ENCODE measurements around the gene RIMS4.

DNA sequence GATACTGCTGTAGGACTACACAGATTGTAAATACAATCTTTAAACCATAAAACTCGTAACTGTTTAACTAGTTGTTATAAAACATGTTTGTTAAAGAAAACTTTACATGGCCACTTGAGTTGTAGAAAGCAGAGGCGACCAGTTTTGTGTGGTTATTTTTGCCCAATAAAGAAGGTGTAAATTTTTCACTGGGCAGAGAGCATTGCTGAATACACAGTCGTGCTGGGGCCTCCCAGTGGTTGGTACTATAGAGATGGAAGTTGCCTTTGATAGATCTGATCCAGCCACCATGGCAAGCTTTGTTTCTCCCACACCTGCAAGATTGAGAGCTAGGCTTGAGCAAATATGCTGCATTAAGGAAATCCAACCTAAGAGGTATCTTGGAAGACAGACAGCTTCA lies 41.2 kb upstream of the RIMS4 start:
- TF ChIP-seq, protein P1, sequence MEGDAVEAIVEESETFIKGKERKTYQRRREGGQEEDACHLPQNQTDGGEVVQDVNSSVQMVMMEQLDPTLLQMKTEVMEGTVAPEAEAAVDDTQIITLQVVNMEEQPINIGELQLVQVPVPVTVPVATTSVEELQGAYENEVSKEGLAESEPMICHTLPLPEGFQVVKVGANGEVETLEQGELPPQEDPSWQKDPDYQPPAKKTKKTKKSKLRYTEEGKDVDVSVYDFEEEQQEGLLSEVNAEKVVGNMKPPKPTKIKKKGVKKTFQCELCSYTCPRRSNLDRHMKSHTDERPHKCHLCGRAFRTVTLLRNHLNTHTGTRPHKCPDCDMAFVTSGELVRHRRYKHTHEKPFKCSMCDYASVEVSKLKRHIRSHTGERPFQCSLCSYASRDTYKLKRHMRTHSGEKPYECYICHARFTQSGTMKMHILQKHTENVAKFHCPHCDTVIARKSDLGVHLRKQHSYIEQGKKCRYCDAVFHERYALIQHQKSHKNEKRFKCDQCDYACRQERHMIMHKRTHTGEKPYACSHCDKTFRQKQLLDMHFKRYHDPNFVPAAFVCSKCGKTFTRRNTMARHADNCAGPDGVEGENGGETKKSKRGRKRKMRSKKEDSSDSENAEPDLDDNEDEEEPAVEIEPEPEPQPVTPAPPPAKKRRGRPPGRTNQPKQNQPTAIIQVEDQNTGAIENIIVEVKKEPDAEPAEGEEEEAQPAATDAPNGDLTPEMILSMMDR (conservative IDR thresholded peaks at IDR 0.05; ENCODE audit: low read length) = no peak
- TF ChIP-seq EZH2phosphoT487 (IDR thresholded peaks at IDR 0.05; ENCODE audit: borderline replicate concordance) = no peak
